Posterior vena cava (tissue), 2 donors: ENCODE results near the gene SUGCT. TPM values are rescaled to one million over a fixed set of nuclear protein-coding genes. Genes with fewer than 3 reads are reported as not detected.

Source experiments
- DNase-seq: peaks from one replicate; pipeline ENCODE4 v3.0.0-alpha.2; 2020; ENCODE audit warnings: low spot score
- intact Hi-C, 2 donors: fragments of 100-400 bp; cut with DNase I; formaldehyde crosslinking; loops; one replicate each; pipeline versions ENCODE4 v1.14.1 to v1.14.2; 2022 to 2023
- total RNA-seq, 2 donors: library from RNA; stranded (reverse); fragmentation: NEBNext Ultra II Directional; extraction: Animal tissue kit (Norgen Biotek cat#: 25700); gene quantifications; one replicate each; pipeline ENCODE4 v1.2.1, GENCODE V29; 2021
- donor health status: DM: yes; HTN: yes; CAD: no.
- donor health status: DM: yes; HTN: yes; CAD: no.

The SUGCT gene
- total RNA-seq, 2 donors from 2014 or later: 15.8 to 16.2 TPM

DNA sequence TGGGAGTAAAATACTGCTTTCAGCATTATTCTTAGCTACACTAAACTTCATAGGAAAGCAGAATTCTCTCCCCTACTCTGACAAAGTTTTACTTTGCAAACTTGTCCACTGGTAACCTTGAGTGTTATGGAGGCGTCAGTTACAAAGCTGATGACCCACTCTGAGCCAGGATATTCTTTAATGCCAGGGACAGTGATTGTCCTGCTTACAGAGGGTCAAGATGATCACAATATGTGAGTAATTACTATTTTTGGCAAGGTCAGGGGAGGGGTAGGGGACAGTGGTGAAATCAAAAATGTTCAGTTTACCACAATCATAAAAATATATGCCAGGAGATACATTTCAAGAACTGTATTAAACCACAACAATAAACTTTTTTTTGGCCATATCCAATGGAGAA is 520.6 kb downstream of the SUGCT start:
- DNase-seq: no peak
- intact Hi-C loops: no loop called here

DNA sequence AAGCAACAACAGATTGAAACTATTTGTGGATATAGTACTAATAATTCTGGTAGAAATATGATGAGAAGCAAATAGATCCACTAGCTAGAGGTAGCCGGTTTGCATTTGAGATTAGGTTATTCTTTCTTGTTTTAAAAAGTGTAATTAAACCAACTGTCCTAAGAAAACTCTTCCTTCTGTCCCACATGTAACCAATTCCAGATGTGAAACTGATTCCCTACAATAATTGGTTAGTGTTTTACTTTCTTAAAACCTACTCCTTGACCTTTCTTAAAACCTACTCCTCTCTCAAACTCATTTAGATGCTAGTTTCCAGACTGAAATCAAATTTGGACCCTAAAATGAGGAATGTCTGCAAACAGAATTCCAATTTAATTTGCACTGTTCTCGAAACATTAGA is 521.5 kb downstream of the SUGCT start:
- intact Hi-C loops: no loop called here
- no peak for DNase-seq

DNA sequence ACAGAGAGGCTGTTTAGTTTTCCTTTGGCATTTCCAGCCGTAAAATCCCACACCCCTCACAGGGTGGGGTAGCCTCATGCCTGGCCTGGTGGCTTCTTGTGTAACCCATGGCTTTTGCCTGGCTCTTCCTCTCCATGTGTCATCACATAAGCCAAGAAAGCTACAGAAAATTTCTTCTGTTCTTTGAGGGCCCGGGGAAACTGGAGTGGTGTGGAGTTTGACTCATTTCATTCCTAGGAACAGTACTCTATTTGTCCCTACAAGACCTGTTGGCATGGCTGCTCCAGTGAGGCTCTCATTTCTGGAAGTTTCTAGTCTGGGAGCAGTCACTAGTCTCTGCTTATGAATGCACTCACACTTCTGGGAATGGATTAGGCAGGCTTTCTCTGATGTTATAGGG is 523.9 kb downstream of the SUGCT start:
- intact Hi-C loops: no loop called here
- DNase-seq: no peak

DNA sequence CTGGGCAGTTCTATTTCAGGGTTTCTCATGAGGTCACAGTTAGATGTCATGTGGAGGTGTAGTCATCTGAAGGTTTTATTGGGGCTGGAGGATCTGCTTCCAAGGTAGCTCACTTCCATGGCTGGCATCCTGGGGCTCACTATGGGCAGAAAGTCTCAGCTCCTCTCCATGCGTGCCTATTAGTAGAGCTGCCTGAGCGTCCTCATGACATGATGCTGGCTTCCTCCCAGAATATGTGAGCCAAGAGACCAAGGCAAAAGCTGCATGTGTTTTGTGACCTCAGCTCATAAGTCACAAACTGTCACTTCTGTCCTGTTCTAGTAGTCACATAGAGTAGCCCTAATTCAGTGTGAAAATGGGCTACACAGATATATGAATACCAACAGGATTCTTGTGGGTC is 524.4 kb downstream of the SUGCT start:
- intact Hi-C loops: no loop called here
- DNase-seq: no peak

DNA sequence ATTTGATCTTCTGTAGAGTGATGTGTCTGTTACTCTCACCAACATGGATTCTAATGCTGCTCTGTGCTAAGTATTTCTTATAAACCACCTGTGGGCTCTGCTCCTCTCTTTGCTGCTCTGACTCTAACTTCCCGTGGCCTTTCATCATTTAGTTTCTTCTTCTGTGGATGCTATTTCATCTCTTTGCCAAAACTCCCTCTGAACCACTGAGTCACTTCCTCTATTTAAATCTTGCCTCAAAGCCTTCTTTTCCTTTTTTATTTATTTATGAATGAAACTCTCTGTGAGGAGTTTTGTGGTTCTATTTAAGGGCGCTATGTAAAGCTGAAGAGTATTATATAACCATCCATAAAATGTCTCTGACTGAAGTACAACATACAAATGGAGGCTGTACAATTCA is 538.5 kb downstream of the SUGCT start:
- no peak for DNase-seq
- intact Hi-C loops: no loop called here

- intact Hi-C loops: no loop called here
- no peak for DNase-seq
Observed at GRCh38 chr7:40674316-40674715, 539.5 kb downstream of the SUGCT start.

GRCh38 chr7:40675741-40676140 is 540.9 kb downstream of the SUGCT start:
- no peak for DNase-seq
- intact Hi-C loops: no loop called here

DNA sequence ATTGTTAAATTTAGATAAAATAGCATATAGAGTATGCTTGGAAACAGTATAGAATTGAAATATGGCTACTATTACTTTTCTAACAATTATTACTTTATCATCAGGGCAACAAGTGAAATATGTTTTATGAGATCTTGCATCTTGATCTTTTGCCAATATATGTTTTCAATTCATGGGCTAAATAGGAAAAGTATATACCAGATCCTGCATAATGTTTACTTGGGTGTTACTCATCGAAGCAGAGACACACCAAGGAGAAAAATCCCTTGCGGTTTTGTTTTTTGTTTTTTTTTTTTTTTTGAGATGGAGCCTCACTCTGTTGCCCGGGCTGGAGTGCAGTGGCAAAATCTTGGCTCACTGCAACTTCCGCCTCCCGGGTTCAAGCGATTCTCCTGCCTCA is 541.4 kb downstream of the SUGCT start:
- DNase-seq: no peak
- intact Hi-C loops: no loop called here

- intact Hi-C loops: no loop called here
- no peak for DNase-seq
Observed at GRCh38 chr7:40680657-40681056, 545.9 kb downstream of the SUGCT start.

DNA sequence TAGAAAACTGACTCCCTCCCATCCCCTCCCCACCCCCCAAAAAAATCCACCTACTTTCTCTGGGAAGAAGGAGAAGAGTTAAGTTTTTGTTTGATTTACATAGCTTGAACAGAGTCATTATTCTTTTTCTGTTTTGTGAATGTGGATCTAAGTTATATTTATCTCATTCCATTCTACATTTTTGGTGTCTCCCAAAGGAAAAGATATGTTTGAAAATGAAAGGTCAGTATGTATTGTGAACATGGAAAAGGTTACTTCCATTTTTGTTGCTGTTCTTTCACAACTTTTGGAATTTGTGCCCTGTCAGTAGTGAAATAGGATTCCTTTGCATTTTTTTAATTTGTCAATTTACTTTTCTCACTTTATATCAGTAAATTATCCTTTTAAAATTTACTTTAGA is 547.9 kb downstream of the SUGCT start:
- no peak for DNase-seq
- intact Hi-C loops: no loop called here

- intact Hi-C loops: no loop called here
- no peak for DNase-seq
Observed at GRCh38 chr7:40694026-40694809, 559.4 kb downstream of the SUGCT start.

- intact Hi-C loops: no loop called here
- no peak for DNase-seq
Observed at GRCh38 chr7:40694991-40695390, 560.2 kb downstream of the SUGCT start.

DNA sequence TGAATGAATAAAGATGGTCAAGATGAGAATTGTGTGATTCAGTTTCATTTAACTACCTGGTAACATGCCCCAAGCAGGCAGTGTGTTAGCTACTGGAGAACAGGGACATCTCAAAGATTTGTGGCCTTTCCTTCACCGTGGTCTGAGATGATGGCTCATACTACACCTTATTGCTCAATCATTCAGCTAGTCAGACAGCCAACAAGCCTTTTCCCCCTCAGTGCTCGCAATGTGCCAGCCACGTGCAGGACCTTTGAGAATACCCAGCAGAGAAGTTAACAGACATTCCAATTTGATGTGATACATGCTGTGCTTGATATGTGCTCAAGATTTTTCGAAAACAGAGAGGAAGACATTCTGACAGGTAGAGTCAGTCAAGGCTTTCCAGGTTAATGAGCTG is 562.8 kb downstream of the SUGCT start:
- intact Hi-C loops: no loop called here

GRCh38 chr7:40698214-40698920 is 563.6 kb downstream of the SUGCT start:
- DNase-seq: no peak
- intact Hi-C loops: no loop called here

More for the DNA sequence above, 562.8 kb downstream of the SUGCT start:
- DNase-seq: no peak

GRCh38 chr7:40698921-40699260 is 564.1 kb downstream of the SUGCT start:
- DNase-seq: no peak
- intact Hi-C loops: no loop called here

DNA sequence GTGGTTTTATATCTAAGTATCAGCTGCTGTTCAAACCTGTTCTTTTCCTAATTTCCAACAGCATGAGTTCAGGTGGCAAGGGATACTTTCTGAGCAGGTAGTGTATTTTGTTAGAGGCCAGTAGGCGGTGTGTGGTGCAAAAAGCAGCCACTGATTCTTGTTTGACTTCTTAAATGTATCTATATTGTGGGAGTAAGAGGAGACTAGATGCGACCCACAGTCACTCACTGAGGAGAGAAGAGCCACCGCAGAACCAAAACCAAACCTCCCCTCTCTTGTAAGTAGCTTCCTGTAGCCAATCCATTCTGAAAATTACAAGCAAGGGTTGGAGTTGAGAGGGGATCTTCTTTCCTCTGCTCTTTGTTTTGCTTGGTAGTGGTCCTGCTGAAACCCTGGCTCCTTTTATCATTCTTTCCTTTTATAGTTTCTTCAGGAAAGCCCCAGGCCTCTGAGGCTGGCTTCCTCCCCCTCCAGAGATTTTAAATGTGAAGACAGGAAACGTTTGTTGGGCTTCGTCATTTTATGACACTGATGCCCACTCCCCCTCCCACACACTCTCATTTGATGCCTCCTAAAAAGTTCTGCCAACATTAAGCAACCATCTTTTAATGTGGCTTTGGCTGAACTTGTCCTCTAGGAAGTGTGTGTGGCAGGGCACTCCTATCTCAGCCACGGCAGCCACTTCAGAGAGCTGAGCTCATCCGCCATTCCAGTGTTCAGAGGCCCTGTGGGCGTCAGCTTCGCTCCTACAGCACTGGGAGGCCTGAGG is 566.0 kb downstream of the SUGCT start:
- DNase-seq: no peak
- intact Hi-C loops: no loop called here

DNA sequence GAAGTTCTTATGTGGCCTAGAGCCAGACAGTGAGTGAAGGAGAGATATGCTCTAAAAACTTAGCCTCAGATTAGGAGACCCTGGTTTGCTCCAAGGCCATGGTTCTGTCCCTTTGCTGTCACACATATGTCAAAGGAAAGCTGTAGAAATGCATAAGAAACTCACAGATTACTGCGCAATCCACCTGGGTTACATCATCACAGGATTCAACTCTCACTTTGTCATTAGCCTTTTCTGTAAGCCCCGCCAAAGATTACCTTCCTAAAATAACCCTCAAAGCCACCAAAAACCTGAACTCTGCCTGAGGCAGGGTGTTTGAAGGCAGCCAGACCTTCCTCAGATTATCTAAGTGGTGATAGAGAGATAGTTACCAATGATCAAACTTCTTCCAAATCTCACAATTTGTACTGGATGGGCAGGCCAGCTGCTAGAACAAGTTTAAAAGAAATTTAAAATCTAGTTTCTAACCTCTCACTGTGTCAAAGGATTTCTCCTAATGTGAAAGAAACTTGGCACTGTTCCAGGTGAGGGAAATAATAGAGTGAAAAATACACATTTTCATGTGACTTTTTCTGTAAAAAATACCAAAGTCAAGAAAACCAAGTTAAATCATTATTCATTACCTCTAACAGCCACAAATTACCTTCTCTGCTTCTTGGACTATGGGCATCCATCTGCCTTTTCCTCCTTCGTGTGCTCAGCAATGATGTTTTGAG is 567.2 kb downstream of the SUGCT start:
- DNase-seq: no peak
- intact Hi-C loops: no loop called here

DNA sequence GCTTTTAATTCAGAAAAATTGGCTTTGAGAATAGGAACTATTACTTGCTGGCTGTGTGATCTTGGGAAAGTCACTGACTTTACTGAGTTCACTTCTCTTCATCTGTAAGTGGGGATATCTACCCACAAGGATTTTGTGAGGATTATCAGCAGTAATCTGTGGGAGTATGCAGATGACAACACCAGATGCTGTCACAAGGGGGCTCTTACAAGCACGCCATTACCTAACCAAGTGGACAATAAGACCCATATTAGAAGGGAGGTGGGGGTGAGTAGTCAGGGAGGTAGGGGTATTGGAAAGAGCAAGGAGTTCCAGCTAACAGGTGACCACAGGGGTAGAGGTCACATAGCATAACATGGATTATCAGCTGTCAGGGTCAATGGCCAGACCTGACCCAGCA is 569.4 kb downstream of the SUGCT start:
- intact Hi-C loops: no loop called here
- no peak for DNase-seq

- DNase-seq: no peak
- intact Hi-C loops: no loop called here
Observed at GRCh38 chr7:40706829-40707228, 572.0 kb downstream of the SUGCT start.
